EL (cell line): ENCODE data around the gene PALM.
"Not testable (repeated sequence)": the region's sequence is repeated elsewhere in the genome, so short reads cannot be mapped to it uniquely, and the experiment has no call there.

ENCODE experiments used
- DNase-seq: peaks from one replicate; pipeline ENCODE4 v3.0.0-alpha.2; 2016

PALM gene, protein sequence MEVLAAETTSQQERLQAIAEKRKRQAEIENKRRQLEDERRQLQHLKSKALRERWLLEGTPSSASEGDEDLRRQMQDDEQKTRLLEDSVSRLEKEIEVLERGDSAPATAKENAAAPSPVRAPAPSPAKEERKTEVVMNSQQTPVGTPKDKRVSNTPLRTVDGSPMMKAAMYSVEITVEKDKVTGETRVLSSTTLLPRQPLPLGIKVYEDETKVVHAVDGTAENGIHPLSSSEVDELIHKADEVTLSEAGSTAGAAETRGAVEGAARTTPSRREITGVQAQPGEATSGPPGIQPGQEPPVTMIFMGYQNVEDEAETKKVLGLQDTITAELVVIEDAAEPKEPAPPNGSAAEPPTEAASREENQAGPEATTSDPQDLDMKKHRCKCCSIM

DNA sequence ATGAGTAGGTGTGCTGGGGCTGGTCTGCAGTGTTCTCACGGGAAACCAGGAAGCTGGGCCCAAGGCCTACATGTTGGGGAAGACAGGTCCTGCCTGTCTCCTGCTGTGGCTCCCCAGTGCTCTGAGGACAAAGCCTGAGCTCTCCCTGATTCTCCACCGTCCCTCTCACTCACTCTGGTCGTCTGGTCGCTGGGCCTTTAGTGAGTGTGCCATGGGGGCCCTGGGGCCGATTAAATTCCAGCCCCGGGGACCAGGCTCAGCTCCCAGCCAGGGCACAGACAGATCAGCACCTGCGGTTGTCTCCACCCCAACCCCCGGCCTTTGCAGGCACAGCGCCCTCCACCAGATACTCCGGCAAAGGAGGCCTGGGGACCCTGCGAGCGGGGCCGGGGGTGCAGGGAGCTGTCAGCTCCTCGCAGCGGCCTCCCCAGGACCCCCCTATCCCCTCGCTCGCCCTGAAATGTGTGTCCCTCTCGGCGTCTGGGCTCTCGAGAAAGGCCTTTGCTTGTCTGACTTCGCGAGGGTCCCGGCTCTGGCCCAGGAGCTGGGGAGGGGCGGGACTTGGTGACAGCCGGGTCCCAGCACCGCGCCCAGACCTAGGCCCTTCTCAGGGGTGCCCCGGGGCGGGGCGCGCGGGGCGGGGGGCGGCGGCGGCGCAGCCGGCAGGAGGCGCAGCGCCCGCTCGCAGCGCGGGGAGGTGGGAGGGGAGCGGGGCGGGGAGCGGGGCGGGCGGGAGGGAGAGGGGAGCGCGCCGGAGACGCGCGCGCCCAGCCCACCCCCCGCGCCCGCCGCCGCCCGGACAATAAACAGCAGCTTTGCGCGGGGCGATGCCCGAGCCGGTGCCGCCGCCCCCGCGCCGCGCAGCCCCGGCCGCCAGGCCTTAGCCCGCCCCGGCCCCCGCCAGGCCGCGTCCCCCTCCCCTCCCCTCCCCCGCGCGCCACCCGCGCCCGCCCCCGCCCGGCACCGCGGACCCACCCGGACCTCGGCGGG, at the start of gene PALM:
TSS of gene PALM (plus strand) at position 782 of the 990 bp plus-strand sequence. CDS start 212 bp downstream, outside the sequence.
- DNase-seq: no peak

DNA sequence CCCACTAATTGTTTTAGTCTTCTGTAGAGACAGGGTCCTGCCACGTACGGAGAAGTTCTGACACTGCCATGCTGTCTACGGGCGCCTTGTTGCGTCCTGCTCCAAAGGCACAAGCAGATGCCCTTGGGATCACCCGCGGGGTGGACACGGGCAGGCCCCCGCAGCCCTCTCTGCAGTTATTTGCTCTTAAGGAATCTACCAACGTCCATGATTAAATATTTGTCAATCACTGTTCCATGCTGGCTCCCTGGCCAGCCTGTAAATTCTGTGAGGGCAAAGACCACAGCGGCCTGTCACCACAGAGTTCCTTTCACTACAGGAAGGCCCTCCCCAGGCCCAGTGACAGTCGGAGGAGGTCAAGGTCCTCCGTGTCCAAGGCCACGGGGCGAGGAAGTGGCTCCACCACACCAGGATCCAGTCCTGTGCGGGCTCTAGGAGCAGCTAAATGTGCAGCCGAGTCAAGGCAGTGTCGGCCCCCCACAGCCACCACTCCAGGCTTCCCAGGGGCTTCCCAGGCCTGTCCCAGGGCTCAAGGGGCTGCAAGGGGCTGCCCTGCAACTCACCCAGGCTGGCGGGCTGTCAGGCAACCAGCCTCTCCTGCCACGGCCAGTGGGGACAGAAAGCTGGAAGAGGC, 47.8 kb upstream of the PALM start:
- no peak for DNase-seq

DNA sequence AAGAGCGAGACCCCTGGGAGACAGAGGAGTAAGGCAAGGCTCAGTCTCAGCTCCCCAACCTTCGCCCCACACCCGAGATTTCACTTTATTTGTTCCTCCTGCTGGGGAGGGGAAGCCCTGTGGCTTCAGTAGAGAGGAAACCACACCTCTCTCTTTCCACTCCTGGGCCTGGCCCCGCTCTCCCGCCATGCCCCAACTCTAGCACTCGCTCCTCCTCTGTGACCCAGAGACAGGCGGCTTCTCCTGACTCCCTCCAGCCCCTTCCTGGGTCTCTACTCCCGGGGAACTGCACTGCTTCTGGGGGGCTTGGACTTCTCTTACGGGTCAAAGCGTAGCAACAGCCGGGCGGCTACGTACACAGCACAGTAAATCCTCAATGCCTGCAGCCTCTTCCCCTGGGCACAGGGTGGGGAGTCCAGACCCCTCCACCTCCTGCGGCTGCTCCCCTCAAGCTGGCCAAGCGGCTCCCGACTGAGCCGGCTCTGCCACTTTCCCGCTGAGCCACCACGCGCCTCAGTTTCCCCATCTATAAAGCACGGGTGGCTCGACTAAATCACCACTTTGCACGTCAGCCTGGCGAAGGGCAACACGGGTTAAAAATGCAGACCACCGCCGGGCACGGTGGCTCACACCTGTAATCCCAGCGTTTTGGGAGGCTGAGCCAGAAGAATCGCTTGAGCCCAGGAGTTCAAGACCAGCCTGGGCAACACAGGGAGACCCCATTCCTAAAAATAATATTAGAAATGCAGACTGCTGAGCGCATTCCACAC, 47.1 kb upstream of the PALM start:
- DNase-seq: no peak

DNA sequence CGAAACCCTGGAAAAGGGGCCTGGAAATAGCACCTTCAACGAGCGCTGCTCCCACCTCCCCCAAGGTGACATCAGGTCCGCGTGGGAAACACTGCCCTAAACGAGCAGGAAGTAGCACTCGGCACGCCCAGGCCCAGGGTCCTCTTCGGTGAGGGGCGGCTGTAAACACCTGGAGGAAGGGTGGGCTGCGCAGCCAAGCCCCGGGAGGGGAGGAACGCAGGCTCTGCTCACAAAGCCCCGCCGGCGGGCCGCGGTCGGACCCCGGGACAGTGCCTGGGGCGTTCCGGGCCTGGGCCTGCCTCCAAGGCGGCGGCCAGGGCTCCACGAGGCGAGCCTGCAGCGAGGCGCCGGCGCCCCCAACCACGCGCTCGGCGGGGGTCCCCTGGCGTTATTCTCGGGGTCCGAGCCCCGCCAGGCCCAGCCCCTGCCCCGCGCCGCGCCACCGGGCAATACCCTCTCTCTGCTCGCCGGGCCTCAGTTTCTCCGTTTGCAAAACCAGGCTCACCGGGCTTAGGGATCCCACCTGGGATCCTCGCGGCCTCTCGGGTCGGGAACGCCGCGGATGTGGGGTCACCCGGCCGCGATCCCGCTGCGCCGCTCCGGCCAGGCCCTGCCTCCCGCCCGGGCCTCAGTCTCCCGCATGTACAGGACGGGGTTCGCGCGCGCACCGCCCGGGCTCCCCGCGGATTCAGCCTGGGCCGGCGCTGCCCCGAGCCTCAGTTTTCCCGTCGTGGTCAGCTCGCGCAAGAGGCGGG, 46.4 kb upstream of the PALM start:
- DNase-seq: peak; percentile 41

DNA sequence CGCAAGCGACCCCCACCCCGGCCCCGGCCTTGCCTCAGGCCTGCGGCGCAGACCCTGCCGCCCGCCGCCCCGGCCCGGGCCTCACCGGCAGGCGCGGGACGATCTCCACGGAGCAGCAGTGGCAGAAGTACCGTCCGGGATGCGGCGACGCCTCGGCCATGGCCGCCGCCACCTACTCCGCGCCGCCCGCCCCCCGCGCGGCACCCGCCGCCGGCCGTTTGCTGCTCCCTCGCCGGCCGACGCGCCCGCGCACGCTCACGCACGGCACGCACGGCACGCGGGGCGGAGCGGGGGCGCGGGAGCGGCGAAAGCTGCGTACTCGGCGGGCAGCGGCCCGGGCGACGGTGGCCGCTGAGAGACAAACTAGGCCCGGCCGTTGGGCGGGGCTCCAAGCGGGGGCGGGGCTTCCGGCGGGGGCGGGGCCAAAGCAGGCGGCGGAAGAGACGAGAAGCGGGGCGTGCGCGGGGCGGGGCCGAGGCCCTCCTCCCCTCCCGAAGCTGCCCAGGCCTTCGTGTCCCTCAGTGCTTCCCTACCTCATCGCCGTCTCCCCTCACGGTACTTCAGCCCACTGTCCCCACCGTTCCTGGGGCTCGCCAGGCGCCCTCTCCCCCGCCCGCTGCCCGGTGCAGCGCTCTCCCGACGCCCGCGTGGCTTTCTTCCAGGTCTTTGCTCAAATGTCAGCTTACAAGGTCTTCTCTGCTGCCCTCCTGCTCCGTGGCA, 45.6 kb upstream of the PALM start, which contains the start of gene RNF126:
TSS of gene RNF126 (minus strand) at position 253 of the 720 bp plus-strand sequence. CDS start at position 160, 93 bp downstream.
- DNase-seq: peak; percentile 91

DNA sequence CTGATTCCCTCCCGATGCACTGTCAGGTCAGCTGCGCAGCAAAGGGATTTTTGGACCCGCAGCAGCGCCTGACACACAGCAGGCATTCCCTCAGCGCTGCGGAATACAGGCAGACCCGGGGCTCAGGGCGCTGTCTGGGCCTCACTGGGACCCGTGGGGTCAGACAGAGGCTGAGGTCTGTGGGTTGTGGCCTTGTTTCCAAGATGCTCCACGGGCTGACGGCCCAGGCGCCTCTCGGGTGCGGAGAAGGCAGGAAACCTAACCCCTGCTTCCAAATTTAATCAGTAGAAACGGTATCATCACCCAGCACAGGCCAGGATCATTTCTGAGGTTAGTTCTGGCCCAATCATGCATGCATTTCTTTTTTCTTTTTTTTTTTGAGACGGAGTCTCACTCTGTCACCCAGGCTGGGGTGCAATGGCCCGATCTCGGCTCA, 45.0 kb upstream of the PALM start:
- DNase-seq: no peak

DNA sequence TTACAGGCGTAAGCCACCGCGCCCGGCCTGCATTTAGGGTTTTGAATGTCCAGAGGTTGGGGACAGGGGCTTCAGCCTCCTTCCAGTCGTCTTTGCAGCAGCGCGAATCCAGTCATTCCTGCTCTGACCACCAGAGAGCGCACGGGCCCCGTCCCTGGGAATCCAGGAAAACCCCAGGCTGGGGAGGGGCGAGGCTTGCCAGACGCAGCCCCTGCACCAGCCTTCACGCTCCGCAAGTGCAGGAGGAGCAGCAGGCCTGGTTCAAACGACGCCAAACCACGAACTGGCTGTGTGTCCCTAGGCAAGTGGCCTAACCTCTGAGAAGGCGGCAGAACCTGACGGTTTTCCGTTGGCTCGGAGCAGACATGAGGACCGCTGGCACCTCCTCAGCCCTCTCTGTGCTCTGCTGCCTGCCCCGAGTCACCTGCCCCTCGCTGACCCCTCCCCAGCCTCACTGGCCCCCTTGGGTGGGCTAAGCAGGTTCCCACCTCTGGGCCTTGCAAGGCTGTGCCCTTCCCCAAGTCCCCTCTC, 43.8 kb upstream of the PALM start:
- peak; percentile 73 for DNase-seq

DNA sequence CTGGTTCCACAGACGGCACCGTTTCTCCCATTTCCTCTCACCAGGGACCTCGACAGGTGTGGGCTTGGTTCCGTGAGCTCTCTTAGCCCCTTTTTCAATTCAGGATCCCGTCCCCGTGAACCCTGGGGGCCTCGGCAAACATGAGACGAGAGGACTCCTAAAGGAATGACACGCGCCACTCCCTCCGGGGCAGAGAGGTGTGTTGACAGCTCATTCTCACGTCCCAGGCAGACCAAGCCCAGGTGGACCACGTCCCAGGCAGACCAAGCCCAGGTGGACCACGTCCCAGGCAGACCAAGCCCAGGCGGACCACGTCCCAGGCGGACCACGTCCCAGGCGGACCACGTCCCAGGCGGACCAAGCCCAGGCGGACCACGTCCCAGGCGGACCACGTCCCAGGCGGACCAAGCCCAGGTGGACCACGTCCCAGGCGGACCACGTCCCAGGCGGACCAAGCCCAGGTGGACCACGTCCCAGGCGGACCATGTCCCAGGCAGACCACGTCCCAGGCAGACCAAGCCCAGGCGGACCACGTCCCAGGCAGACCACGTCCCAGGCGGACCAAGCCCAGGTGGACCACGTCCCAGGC, 41.7 kb upstream of the PALM start:
- DNase-seq: not testable (repeated sequence)

DNA sequence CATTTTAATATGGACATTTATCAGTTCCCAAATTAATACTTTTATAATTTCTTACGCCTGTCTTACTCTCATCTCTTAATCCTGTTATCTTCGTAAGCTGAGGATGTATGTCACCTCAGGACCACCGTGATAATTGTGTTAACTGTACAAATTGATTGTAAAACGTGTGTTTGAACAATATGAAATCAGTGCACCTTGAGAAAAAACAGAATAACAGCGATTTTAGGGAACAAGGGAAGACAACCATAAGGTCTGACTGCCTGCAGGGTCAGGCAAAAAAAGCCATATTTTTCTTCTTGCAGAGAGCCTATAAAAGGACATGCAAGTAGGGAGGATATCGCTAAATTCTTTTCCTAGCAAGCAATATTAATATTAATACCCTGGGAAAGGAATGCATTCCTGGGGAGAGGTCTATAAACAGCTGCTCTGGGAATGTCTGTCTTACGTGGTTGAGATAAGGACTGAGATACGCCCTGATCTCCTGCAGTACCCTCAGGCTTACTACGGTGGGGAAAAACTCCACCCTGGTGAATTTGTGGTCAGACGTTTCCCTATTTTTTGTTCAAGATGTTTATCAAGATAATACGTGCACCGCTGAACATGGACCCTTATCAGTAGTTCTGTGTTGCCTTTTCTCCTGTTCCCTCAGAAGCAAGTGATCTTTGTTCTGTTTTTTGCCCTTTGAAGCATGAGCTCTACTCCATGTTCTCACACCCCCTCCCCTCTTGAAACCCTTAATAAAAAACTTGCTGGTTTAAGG, 39.9 kb upstream of the PALM start:
- DNase-seq: not testable (repeated sequence)

DNA sequence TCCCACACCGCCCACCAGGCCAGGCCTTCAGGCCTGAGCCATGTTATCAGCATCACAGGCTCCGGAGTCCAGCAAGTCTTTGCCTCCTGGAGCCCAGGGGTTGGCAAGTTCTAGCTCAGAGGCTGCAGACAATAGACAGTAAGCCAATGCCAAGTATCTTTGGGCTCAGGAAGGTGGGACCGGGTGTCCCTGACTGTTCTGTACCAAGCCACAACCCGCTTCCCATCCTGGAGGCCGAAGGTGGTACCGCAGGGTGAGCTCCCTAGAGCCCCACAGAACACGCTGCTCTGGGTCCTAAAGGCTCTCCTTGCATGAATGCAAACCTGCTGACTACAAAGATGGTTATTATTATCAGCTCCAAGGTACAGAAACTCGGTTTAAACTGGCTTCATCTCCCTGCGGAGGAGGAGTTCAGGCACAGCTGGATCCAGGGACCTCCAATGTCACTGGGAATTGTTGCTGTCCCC, 38.1 kb upstream of the PALM start:
- no peak for DNase-seq

DNA sequence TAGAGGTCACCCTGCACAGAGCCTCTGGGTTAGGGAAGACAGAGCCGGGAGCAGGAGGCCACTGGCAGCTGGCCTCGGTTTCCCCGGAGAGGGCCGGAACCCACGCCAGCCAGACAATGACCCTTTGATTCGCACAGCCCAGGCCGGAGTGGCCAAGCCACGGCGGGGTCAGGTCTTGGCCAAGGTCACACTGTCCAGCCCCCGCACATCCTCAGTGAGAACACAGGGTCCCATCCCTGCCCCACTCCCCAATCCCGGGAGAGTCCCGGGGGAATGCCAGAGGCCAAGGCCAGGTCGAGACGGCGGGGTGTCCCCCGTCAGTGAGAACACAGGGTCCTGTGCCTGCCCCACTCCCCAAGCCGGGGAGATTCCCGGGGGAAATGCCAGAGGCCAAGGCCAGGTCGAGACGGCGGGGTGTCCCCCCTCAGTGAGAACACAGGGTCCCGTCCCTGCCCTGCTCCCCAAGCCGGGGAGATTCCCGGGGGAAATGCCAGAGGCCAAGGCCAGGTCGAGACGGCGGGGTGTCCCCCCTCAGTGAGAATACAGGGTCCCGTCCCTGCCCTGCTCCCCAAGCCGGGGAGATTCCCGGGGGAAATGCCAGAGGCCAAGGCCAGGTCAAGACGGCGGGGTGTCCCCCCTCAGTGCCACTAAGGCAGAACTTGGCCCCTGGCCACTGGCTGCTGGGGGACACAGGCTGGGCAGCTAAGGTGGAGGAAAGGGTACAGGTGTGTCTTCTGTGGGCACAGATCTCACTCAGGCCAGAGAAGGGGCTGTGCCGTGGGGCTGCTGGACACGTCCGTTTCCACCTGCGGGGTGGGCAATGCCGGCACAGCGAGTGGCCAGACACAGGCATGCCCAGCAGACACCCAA, 34.2 kb upstream of the PALM start:
- no peak for DNase-seq

DNA sequence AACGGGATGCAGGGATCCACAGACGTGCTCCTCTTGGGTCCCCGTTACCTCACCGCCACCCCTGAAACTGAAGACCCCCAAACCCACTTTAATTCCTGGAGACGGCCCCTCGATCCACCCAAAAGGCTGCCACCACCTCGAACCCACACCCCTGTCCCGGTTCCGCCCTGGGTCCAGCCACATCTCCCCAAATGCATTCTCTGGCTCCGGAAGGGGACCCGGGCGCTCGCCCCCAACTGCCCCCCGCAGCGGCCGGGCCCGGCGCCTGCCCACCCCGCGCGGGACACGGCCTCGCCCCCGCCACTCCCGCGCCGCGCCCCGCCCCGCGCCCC, 32.8 kb upstream of the PALM start:
- no peak for DNase-seq

DNA sequence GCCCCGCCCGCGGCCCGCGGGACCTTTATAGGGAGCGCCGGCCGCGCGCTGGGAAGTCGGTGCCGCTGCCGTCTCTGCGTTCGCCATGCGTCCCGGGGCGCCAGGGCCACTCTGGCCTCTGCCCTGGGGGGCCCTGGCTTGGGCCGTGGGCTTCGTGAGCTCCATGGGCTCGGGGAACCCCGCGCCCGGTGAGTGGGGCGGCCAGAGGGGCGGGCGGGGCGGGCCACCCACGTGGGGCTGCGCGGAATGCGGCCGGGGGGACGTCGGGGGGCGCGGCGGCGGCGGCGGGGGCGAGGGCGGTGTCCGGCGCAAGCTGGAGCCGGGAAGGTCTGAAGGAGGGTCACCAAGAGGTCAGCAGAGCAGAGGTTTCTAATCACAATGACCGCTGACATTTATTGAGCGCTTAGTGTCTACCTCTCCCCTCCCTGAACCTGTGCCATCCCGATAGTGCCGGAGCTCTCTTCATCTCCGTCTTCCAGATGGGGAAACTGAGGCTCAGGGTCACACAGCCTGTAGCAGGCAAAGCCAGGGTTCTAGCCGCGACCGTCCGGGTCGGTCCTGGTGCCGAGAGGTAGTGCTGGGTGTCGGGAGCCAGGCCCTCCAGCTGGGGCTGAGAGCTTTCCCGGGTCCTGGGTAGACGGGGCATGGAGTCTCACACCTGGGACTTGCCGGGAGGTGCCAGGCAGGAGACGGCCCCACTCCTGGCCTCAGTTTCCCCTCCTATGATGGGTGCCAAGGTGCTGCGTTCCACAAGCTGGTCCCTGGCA, 32.2 kb upstream of the PALM start, which contains the start of gene FSTL3:
TSS of gene FSTL3 (plus strand) at position 54 of the 767 bp plus-strand sequence. CDS start at position 86, 32 bp downstream.
- peak; percentile 37 for DNase-seq

DNA sequence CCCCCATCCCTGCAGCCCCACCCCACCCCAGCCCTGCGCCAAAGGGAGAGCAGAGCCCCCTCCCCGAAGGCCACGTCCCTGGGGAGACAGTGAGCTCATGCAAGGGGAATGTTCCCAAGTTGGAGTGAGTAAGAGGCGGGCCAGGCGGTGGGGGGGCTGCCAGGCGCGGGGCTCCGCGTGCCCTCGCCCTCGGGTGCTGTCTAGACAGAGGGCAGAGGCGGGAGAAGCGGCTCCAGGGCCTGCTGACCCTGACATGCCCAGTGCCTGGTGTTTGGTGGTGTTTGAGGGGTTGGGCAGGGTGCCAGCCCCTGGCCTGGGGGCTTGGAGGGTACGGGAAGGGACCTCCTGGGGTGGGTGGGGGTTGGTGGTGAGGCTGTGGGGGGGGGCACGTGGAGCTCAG, 31.5 kb upstream of the PALM start:
- DNase-seq: peak; percentile 89

DNA sequence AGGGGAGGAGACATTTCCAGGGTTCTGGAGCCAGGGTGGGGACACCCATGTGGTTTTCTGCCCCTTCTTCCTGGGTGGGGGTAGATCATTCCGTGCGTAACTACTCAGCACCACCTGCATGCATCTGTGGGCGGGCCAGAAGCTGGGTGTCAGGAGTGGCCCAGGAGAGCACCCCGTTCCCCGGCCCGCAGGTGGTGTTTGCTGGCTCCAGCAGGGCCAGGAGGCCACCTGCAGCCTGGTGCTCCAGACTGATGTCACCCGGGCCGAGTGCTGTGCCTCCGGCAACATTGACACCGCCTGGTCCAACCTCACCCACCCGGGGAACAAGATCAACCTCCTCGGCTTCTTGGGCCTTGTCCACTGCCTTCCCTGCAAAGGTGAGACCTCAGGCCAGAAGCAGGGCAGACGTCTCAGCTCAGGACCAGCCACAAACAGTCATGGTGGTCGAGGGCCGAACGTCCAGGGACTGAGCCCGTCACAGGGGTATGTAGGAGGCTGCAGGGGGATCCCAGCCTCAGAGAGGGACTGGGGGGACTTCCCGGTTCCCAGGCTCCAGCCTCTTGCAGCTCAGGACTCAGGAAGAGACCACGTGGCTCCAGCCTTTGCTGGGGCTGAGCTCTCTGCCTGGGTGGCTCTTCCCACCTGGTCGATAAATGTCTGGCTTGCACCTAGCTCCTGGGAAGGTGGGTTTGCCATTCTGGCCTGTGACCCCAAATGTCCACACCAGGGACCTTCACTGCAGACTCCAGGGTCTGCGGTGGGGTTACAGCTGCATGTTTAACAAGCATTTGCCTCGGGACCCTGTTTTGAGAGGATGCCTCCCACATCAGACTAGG, 30.9 kb upstream of the PALM start:
- DNase-seq: no peak

DNA sequence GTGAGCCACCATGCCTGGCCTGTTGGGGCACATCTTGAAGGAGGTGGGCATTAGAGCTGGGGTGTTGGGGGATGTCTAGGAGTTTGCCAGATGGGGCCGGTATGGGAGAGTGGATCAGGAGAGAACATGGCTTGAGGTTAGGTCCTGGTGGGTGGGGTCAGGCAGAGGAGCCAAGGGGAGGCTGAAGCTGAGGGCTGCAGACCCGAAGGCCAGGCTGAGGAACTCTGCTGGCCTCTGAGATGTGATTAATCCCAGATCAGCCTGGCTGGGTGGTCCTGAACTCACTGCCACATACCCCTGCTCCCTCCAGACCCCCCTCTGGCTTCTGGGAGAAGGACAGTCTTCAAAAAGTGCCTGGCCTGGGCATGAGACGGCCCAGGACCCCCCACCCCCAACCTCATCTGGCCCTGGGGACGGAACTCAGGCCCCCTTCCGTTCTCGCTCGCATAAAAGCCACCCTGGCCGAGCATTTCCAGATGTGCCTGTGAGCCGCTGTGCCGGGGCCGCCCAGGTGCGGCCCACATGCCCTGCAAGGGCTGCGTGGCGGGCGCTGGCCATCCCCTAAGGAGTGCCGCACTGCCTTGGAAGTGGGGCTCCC, 29.8 kb upstream of the PALM start:
- no peak for DNase-seq
